Progenitor cell of endocrine pancreas (in vitro differentiated cells): ENCODE results near the gene MPHOSPH9. TPM values are rescaled to one million over a fixed set of nuclear protein-coding genes. Genes with fewer than 3 reads are reported as not detected.

Source experiments
- DNase-seq: peaks from one replicate; pipeline ENCODE4 v3.0.0; 2021; ENCODE audit warnings: low spot score; ENCODE audit not compliant: unreplicated experiment
- H3K27ac Mint-ChIP-seq: 2 replicates; pipeline ENCODE4 v1.8.0; 2021; ENCODE audit warnings: mild to moderate bottlenecking, moderate library complexity, mixed read lengths
- H3K27me3 Mint-ChIP-seq: 2 replicates; pipeline ENCODE4 v1.8.0; 2021; ENCODE audit warnings: mixed read lengths
- H3K36me3 Mint-ChIP-seq: 2 replicates; pipeline ENCODE4 v1.8.0; 2022; ENCODE audit warnings: mixed read lengths; ENCODE audit not compliant: insufficient read depth
- H3K4me1 Mint-ChIP-seq: 2 replicates; pipeline ENCODE4 v1.8.0; 2021; ENCODE audit warnings: low read depth, mixed read lengths
- H3K4me3 Mint-ChIP-seq: 2 replicates; pipeline ENCODE4 v1.8.0; 2021; ENCODE audit warnings: low read depth, mild to moderate bottlenecking, moderate library complexity, mixed read lengths
- H3K9me3 Mint-ChIP-seq: 2 replicates; pipeline ENCODE4 v1.8.0; 2021; ENCODE audit warnings: low read depth, mixed read lengths
- total RNA-seq: library from RNA; stranded (reverse); gene quantifications from 2 replicates; pipeline ENCODE4 v1.2.1, GENCODE V29; 2021
- TF ChIP-seq, protein P1 (sequence below): fragments of 200-600 bp; sonication (generic); IDR thresholded peaks from one replicate; pipeline ENCODE4 v1.5.0; 2021; ENCODE audit warnings: antibody characterized with exemption, mild to moderate bottlenecking; ENCODE audit not compliant: unreplicated experiment

The MPHOSPH9 gene
- total RNA-seq, 1 donor from 2014 or later, result 39.3 TPM

DNA sequence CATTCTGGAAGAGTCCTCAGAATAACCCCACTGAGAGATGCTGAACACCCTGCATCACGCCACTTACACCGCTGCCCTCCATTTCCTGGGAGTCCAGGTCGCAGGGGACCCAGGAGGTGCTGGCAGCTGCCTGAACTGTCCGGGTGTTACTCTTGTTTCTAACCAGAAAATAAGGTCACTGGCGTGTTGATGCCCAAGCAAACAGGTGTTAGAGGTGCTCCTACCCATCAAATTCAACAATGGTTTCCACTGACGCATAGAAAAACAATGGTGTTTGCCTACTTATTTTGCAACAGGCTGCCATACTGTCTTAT, 105.8 kb downstream of the MPHOSPH9 start:
- Mint-ChIP-seq H3K27me3 (no peaks in the 10 kb centered on the region), H3K4me3 (no peak overlapping the region), H3K4me1 (peaks cover 1% of the 10 kb centered on the region), H3K36me3 (no peaks in the 10 kb centered on the region), H3K27ac (no peak overlapping the region), H3K9me3 (no peaks in the 10 kb centered on the region)
- TF ChIP-seq, protein P1, sequence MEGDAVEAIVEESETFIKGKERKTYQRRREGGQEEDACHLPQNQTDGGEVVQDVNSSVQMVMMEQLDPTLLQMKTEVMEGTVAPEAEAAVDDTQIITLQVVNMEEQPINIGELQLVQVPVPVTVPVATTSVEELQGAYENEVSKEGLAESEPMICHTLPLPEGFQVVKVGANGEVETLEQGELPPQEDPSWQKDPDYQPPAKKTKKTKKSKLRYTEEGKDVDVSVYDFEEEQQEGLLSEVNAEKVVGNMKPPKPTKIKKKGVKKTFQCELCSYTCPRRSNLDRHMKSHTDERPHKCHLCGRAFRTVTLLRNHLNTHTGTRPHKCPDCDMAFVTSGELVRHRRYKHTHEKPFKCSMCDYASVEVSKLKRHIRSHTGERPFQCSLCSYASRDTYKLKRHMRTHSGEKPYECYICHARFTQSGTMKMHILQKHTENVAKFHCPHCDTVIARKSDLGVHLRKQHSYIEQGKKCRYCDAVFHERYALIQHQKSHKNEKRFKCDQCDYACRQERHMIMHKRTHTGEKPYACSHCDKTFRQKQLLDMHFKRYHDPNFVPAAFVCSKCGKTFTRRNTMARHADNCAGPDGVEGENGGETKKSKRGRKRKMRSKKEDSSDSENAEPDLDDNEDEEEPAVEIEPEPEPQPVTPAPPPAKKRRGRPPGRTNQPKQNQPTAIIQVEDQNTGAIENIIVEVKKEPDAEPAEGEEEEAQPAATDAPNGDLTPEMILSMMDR, result no peak
- DNase-seq, result no peak

DNA sequence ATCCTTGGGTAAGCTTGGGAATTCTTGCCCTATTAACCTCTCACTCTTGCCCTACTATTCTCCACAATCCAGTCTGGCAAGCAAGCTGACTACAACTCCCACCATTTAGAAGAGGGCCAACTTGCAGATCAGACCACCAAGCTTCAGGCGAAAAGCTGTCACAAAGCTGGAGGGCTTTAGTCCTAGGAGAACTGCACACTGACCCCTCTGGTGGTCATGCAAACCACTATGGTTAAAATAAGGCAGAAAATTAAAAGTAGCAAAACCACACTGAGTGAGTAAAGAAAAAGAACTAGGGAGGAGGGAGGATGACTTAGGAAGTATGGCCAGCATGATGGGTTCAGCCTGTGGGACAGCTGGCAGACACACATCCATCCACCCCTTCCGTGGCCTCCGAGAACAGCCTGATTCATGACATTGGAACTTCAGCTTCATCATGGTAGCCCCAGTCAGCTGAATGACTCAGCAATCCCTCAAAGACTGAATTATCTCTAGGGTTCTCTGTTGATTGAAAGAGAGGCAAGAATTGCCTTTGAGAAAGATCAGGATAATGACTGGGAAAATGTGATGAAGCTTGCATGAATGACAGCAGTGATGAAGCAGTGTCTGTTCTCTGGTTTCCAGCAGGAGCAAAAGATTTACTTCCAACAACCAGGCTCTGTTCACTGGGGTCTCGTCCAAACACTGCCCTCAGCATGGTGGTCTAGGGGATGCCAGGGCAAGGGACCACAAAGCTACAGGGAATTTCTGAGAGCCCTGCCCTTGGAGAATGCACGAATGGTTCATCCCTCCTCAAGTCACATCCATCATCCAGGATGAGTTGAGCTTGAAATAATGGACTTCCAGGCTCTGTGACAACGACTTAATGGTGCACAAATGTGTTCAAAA, 106.4 kb downstream of the MPHOSPH9 start:
- TF ChIP-seq, protein P1, result no peak
- Mint-ChIP-seq H3K4me1 (peaks cover 1% of the 10 kb centered on the region), H3K36me3 (no peaks in the 10 kb centered on the region), H3K27ac (peak overlapping the region; percentile 46), H3K27me3 (no peaks in the 10 kb centered on the region), H3K4me3 (no peak overlapping the region), H3K9me3 (no peaks in the 10 kb centered on the region)
- no peak for DNase-seq

DNA sequence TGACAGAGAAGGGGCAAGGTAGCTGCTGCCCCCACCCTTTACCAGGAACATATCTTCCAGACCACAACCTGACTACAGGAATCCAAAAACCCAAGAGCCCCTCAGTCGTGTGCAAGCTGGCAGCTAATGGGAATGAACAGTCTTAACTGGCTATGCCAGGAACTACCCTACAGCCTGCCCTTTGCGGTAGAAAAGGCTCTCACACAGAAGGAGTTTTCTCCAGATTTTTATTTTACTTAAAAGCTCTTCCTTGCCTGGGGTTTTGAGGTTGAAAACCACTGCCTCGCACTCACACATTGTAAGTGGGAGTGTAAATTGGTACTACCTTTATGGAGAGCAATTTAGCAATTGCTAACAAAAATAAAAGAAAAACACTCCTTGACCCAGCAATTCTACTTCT, 110.3 kb downstream of the MPHOSPH9 start:
- Mint-ChIP-seq H3K9me3 (no peaks in the 10 kb centered on the region), H3K27me3 (peaks cover 7% of the 10 kb centered on the region), H3K27ac (no peak overlapping the region), H3K4me3 (no peak overlapping the region), H3K4me1 (peaks cover 1% of the 10 kb centered on the region), H3K36me3 (no peaks in the 10 kb centered on the region)
- TF ChIP-seq, protein P1, result no peak
- DNase-seq, result no peak

DNA sequence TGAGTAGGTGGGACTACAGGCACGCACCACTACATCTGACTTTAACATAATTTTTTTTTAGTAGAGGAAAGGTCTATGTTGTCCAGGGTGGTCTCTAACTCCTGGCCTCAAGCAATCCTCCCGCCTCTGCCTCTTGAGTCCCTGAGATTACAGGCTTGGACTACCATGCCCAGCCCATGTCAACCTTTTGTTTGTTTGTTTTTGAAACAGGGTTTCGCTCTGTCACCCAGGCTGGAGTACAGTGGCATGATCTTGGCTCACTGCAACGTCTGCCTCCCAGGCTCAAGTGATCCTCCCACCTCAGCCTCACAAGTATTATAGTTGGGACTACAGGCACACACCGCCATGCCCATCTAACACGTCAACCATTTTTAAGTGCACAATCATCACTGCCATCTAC, 111.3 kb downstream of the MPHOSPH9 start:
- Mint-ChIP-seq H3K36me3 (no peaks in the 10 kb centered on the region), H3K27me3 (peaks cover 7% of the 10 kb centered on the region), H3K4me3 (no peak overlapping the region), H3K9me3 (no peaks in the 10 kb centered on the region), H3K27ac (no peak overlapping the region), H3K4me1 (peaks cover under 1% of the 10 kb centered on the region)
- TF ChIP-seq, protein P1, result no peak
- DNase-seq, result no peak

DNA sequence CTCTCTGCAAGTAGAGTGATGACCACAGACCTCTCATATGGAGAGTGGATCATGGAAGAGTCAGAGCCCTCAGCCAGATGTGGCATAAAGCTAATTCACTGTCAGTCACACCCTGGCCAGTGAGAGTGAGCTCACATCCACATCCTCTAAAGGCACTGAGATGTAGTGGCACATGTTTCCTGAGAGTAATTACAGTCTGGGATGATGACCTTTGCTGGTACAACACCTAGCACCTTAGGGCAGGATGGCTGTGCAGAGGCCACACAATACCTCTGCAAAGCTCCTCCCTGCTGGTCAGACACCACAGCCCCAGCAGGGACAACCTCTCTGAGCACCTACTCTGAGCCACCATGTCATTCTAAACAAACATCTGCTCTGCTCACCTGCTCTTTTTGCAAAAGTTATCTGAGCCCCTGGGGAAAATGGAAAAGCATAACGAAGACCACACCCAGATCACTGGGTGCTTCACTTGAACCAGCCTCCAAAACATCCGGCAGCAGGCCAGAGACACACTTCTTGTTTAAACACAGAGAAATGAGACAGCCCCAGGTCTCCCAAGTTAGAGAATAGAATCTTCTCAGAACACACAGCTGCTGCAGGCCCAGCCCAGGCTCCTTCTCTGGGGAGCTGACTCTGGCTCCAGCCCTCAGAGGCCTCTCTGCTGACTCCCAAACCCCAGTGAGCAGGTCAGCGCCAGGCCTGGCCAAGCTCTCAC, 112.3 kb downstream of the MPHOSPH9 start:
- Mint-ChIP-seq H3K27me3 (peaks cover 7% of the 10 kb centered on the region), H3K4me3 (no peak overlapping the region), H3K27ac (no peak overlapping the region), H3K9me3 (no peaks in the 10 kb centered on the region), H3K4me1 (no peaks in the 10 kb centered on the region), H3K36me3 (no peaks in the 10 kb centered on the region)
- no peak for DNase-seq
- TF ChIP-seq, protein P1, result no peak
